ENCODE results near the gene ZNF597.

ZNF597 gene

GRCh38 chr16:3457434-3458252, 14.3 kb upstream of the ZNF597 start:
- peak; percentile 49 for DNase-seq (ENCODE audit: low read depth, low spot score)
- peak overlapping the region; percentile 80 for H3K27ac ChIP-seq

DNA sequence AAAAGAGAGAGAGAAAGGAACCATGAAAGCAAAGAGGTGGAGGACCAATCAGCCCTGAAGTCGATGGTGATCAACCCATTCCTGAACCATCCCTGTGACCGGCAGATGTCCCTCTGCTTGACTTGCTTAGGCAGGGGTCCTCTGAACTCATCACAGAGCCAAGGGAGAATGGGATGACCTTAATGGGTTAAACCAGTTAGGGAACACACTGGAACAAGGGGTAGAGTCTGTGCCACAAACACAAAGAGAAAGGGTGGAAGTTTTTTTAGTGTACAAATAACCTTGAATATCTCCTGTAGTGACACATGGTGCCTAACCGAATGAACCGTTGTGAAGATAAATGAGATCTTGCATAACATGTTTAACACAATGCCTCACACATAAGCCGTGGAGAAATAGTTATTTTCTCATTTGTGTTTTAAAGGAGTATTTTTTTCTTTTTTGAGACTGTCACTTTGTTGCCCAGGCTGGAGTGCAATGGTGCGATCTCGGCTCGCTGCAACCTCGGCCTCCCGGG, 11.4 kb upstream of the ZNF597 start:
- no peak for DNase-seq (ENCODE audit: low read depth, low spot score)
- H3K27ac ChIP-seq: no peak overlapping the region

DNA sequence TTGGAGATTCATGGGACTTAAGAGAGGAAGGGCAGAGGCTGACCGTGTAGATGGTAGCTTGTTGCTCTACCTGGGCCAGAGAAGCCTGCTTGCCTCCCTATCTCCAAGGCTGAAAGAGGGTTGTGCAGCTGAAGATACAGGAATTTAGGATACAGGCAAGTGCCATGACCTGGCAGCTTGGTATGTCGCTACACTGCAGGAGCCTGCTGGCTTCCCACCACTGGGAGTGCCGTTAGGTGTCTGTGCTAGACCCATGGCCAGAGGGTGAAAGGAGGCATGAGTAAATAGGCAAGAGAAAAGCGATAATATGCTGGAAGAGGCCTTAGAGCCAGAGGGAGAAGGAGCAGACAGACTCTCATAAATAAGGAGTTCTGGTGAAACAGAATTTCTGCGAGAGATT, 10.8 kb upstream of the ZNF597 start:
- H3K27ac ChIP-seq: no peak overlapping the region
- DNase-seq (ENCODE audit: low read depth, low spot score): no peak

- peak overlapping the region; percentile 83 for H3K27ac ChIP-seq
- DNase-seq (ENCODE audit: low read depth, low spot score): peak; percentile 33
Measured at GRCh38 chr16:3444032-3444388, 706 bp upstream of the ZNF597 start.

- no peak for DNase-seq (ENCODE audit: low read depth, low spot score)
- no peak overlapping the region for H3K27ac ChIP-seq
Measured at GRCh38 chr16:3439637-3440036, 3.7 kb downstream of the ZNF597 start.

GRCh38 chr16:3434373-3434772, 8.9 kb downstream of the ZNF597 start:
- no peak overlapping the region for H3K27ac ChIP-seq
- DNase-seq (ENCODE audit: low read depth, low spot score): no peak

- no peak overlapping the region for H3K27ac ChIP-seq
- no peak for DNase-seq (ENCODE audit: low read depth, low spot score)
Measured at GRCh38 chr16:3431779-3432219, 11.5 kb downstream of the ZNF597 start.

GRCh38 chr16:3413730-3414379, 29.4 kb downstream of the ZNF597 start:
- no peak overlapping the region for H3K27ac ChIP-seq

DNA sequence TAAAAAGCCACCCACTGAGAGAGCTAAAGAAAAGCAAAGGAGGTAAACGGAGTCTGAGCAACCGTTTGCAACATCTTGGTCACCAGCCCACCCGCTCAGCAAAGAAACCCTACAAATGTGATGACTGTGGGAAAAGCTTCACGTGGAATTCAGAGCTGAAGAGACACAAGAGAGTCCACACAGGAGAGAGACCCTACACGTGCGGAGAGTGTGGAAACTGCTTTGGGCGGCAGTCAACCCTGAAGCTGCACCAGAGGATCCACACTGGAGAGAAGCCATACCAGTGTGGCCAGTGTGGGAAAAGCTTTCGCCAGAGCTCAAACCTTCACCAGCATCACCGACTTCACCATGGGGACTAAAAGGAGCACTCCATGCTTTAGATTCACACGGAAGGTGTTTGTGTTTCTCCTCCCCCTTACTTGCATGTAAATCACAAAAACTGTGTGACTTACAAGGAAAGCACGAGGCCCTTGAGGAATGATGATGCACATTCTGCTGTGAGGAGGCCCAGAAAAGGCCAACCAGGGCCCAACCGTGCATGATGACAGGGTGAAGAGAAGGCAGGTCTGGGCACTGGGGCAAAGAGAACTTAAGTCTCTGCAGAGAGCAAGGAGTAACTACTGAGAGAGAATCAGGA, 34.6 kb downstream of the ZNF597 start:
- no peak for DNase-seq (ENCODE audit: low read depth, low spot score)
- H3K27ac ChIP-seq: no peak overlapping the region

More at GRCh38 chr16:3413730-3414379, 29.4 kb downstream of the ZNF597 start:
- no peak for DNase-seq (ENCODE audit: low read depth, low spot score)

DNA sequence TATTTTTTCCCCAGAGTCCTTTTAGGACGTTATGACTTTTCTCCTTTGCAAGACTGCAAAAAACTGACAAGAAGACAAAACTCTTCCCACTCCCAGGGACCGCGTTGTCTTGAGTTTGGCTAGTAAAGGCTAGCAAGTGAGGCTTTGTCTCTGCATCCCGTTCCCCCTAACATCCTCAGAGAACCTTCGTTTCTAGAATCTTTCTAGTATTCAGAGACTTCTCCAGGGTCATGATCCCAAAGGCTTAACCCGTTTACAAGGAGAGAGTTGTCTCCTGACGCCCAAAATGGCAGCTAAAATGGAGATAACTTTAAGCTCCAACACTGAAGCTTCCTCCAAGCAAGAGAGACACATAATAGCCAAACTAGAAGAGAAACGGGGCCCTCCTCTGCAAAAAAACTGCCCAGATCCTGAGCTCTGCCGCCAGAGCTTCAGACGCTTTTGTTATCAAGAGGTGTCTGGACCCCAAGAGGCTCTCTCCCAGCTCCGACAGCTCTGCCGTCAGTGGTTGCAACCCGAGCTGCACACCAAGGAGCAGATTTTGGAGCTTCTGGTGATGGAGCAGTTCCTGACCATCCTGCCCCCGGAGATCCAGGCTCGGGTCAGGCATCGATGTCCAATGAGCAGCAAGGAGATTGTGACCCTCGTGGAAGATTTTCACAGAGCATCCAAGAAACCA, 41.4 kb downstream of the ZNF597 start:
- DNase-seq (ENCODE audit: low read depth, low spot score): no peak
- H3K27ac ChIP-seq: peak overlapping the region; percentile 75

DNA sequence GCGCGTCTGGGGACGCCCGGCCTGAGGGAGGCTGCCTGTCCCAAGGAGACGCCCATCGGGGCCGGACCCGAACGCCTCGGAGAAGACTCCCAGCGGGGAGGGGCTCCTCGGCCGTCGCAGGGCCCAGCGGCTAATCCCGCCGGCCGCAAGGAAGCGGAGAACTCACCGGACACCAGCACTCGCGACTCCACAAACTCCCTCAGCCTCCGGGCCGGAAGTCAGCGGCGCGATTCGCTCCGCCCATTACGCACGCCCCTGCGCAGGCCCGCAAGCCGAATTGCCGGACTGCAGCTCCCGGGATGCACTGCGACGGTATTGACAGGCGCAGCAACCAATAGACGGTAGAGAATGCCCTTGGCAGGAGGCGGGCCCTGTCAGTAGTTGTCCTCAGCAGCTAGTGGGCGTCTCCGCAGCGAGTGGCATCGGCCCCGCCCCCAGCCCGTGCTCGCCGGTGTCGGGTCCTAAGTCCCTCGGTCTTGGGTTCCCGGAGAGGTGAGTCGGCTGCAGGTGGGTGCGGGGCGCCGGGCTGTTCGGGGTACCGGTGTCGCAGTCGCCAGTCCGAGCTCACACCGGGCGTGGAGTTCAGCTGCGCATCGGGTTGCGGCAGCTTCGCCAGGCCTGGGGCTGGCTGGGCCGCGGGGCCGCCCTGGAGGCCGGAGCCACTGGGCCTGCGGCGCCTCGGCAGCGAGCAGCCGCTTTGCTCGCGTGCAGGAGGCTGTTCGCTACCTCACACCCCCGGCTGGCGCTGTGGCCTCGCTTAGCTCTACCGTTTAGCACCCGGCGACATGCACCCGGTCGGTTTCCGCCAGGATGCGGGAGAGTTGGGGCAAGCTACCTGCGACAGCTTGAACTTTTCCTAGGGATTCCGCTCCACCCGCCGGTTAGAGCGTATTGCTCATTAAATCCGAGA, 42.3 kb downstream of the ZNF597 start, which contains the start of the genes ZNF174 and ZSCAN32:
ZNF174 (plus strand) TSS at position 437 of the 910 bp plus-strand sequence. CDS start 790 bp downstream, outside the sequence.
ZSCAN32 (minus strand) TSS at position 226 of the 910 bp plus-strand sequence. CDS start 3,447 bp downstream, outside the sequence.
- DNase-seq (ENCODE audit: low read depth, low spot score): peak; percentile 95
- peak within 1 kb of the TSS; percentile 75 for H3K27ac ChIP-seq

DNA sequence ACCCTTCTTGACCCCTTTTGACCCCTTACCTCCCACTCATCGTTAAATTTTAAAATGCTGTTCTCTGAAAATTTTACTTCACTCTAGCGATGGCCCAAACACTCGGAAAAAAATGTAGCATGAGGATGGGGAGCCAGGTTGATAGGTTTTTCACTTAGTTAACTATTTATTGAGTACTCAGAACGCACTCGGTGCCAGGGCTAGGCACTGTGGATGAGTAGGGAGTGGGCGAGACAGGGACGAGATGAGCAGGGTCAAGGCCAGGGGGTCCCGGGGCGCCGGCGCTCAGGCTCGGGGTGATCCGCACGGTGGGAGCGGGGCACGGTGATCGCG, 42.9 kb downstream of the ZNF597 start:
- no peak for DNase-seq (ENCODE audit: low read depth, low spot score)

GRCh38 chr16:3389663-3390338, 53.5 kb downstream of the ZNF597 start:
- no peak overlapping the region for H3K27ac ChIP-seq
- no peak for DNase-seq (ENCODE audit: low read depth, low spot score)

More for the DNA sequence above, 42.9 kb downstream of the ZNF597 start:
- H3K27ac ChIP-seq: peak overlapping the region; percentile 75

DNA sequence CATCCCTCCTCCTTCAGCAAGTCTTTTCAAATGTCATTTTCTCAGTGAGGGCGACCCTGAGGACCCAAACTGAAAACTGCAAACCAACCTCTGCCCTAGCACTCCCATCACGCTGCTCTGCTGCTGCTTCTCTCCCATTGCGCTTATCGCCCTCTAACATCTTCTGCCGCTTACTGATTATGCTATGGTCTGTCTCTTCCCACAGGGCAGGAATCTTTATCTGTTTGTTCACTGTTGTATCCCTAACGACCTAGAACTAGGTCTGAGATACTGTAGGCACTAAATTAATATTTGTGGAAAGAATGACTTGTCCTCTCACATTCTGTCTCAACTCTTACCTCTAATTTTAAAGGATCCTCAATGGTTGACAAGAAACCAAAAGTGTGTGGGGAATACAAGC, 55.0 kb downstream of the ZNF597 start:
- DNase-seq (ENCODE audit: low read depth, low spot score): no peak
- H3K27ac ChIP-seq: no peak overlapping the region

- no peak overlapping the region for H3K27ac ChIP-seq
Measured at GRCh38 chr16:3383045-3383448, 60.3 kb downstream of the ZNF597 start.

More at GRCh38 chr16:3383045-3383448, 60.3 kb downstream of the ZNF597 start:
- DNase-seq (ENCODE audit: low read depth, low spot score): no peak

Measured in epithelial cell of prostate (primary cell).